NT2/D1 (cell line): ENCODE results near the gene ATR.

Experiments used
- SUZ12 ChIP-seq: IDR thresholded peaks from 2 replicates; pipeline ENCODE4 v1.6.1; 2011; ENCODE audit not compliant: insufficient read length, insufficient read depth; ENCODE audit errors: extremely low read depth
- YY1 ChIP-seq: IDR thresholded peaks from 2 replicates; pipeline ENCODE4 v1.6.1; 2011; ENCODE audit not compliant: insufficient read length, insufficient read depth
- ZNF274 ChIP-seq: IDR thresholded peaks from 2 replicates; pipeline ENCODE4 v1.6.1; 2011; ENCODE audit warnings: mild to moderate bottlenecking, low read depth, low read length

- no peak for TF ChIP-seq SUZ12
- TF ChIP-seq ZNF274 = no peak
- TF ChIP-seq YY1 = no peak
These were observed 127.7 kb downstream of the ATR start for GRCh38 chr3:142450881-142451280.
